Measurements from ENCODE around the gene RASSF9. TPM values are rescaled to one million over a fixed set of nuclear protein-coding genes. Genes with fewer than 3 reads are reported as not detected.

RASSF9 gene
- total RNA-seq, 4 donors from 2014 or later, result 0.55 to 0.79 TPM; not detected in 2

GRCh38 chr12:85759091-85759490 lies 77.1 kb downstream of the RASSF9 start:
- Histone ChIP-seq H3K36me3 (no peaks in the 10 kb centered on the region), H3K4me1 (no peaks in the 10 kb centered on the region), H3K9me3 (no peaks in the 10 kb centered on the region), H3K4me3 (no peak overlapping the region), H3K27ac (no peak overlapping the region), H3K27me3 (no peaks in the 10 kb centered on the region)
- intact Hi-C loops (cut with DNase I; ENCODE audit: low total_unique reads), result no loop called here
- DNase-seq, result no peak
- TF ChIP-seq POLR2AphosphoS5 (IDR thresholded peaks at IDR 0.05) (no peak), POLR2A (IDR thresholded peaks at IDR 0.05) (no peak), EP300 (IDR thresholded peaks at IDR 0.05; ENCODE audit: low read depth) (no peak)
- TF ChIP-seq, protein P1, sequence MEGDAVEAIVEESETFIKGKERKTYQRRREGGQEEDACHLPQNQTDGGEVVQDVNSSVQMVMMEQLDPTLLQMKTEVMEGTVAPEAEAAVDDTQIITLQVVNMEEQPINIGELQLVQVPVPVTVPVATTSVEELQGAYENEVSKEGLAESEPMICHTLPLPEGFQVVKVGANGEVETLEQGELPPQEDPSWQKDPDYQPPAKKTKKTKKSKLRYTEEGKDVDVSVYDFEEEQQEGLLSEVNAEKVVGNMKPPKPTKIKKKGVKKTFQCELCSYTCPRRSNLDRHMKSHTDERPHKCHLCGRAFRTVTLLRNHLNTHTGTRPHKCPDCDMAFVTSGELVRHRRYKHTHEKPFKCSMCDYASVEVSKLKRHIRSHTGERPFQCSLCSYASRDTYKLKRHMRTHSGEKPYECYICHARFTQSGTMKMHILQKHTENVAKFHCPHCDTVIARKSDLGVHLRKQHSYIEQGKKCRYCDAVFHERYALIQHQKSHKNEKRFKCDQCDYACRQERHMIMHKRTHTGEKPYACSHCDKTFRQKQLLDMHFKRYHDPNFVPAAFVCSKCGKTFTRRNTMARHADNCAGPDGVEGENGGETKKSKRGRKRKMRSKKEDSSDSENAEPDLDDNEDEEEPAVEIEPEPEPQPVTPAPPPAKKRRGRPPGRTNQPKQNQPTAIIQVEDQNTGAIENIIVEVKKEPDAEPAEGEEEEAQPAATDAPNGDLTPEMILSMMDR (IDR thresholded peaks at IDR 0.05), result no peak
- 52 to 53% methylated on average over 3 of the region's 3 CpGs for WGBS, 2 donors (ENCODE audit: low coverage in 1 of 2)
- in situ Hi-C loops (cut with MboI; ENCODE audit: low pct_ligation_motif_present in 1 of 4, low pct_unique_long_range_greater_than_20kb in 1 of 4, low sequenced_read_pairs in 3 of 4), result no loop called here

- TF ChIP-seq POLR2A (IDR thresholded peaks at IDR 0.05) (no peak), EP300 (IDR thresholded peaks at IDR 0.05; ENCODE audit: low read depth) (no peak), POLR2AphosphoS5 (IDR thresholded peaks at IDR 0.05) (no peak)
- TF ChIP-seq, protein P1 (IDR thresholded peaks at IDR 0.05), result no peak
- H3K36me3 ChIP-seq, result no peaks in the 10 kb centered on the region
- no peaks in the 10 kb centered on the region for H3K4me1 ChIP-seq
- no peaks in the 10 kb centered on the region for H3K27me3 ChIP-seq
- in situ Hi-C loops (cut with MboI; ENCODE audit: low pct_ligation_motif_present in 1 of 4, low pct_unique_long_range_greater_than_20kb in 1 of 4, low sequenced_read_pairs in 3 of 4) (no loop called here), intact Hi-C loops (cut with DNase I; ENCODE audit: low total_unique reads) (no loop called here)
- H3K9me3 ChIP-seq, result no peaks in the 10 kb centered on the region
- no peak overlapping the region for H3K27ac ChIP-seq
- no peak overlapping the region for H3K4me3 ChIP-seq
- DNase-seq, result no peak
Observed at GRCh38 chr12:85755760-85756159, 80.4 kb downstream of the RASSF9 start.

Other genes with a start within 250 kb of the RASSF9 start
- not detected for gene NTS, start 37.9 kb upstream of the RASSF9 start, total RNA-seq

Measured in transverse colon (tissue), 4 donors.